Cardiac fibroblast (primary cell): Measurements from ENCODE around the gene TMEM151A.

ENCODE experiments used
- DNase-seq, 2 donors: peaks; one replicate each; pipeline versions ENCODE4 v3.0.0 to v3.0.0-alpha.2; 2010; ENCODE audit warnings: low read depth in 2 of 2
- H3K4me3 ChIP-seq, 2 donors: replicated peaks in 1 of 2; 1 replicate in 1 of 2; 2 replicates in 1 of 2; pipeline ENCODE4 v1.5.1; 2011; ENCODE audit warnings: low read depth in 2 of 2, low read length in 2 of 2, mild to moderate bottlenecking in 2 of 2, moderate library complexity in 1 of 2
- TF ChIP-seq, protein P1 (sequence below): IDR thresholded peaks from one replicate; pipeline ENCODE4 v1.5.1; 2011; ENCODE audit warnings: low read depth, mild to moderate bottlenecking, low read length, inconsistent platforms

The TMEM151A gene

DNA sequence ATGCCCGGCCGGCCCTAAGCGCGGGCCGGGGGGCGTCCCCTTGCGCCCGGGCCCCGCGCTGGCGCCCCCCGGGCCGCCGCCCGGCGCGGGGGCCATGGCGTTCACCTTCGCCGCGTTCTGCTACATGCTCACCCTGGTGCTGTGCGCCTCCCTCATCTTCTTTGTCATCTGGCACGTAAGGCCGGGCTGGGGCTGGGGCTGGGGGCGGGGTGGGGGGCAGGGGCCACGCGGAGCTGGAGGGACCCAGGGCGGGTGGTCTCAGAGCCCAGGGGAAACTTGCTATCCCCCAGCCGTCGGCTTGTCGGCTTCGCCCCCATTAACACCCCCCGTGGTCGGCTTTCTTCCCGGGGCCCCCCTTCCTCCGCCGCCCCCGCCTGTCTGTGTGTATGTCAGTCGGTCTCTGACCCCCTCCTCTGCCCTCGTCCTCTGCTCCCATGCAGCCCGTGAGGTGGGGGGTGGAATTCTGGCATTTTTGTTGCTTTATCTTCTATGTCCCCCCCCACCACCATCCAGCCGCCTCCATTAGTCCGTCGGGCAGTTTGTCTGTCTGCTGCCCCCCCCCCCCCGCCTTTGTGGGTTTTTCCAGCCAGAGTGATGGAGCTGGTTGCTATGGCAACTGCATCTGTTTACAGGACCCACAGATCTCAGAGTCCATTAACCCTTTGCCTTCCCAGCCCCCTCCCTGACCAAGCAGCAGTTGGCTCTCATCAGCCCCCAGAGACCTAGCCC is 13.2 kb upstream of the TMEM151A start:
- TF ChIP-seq, protein P1, sequence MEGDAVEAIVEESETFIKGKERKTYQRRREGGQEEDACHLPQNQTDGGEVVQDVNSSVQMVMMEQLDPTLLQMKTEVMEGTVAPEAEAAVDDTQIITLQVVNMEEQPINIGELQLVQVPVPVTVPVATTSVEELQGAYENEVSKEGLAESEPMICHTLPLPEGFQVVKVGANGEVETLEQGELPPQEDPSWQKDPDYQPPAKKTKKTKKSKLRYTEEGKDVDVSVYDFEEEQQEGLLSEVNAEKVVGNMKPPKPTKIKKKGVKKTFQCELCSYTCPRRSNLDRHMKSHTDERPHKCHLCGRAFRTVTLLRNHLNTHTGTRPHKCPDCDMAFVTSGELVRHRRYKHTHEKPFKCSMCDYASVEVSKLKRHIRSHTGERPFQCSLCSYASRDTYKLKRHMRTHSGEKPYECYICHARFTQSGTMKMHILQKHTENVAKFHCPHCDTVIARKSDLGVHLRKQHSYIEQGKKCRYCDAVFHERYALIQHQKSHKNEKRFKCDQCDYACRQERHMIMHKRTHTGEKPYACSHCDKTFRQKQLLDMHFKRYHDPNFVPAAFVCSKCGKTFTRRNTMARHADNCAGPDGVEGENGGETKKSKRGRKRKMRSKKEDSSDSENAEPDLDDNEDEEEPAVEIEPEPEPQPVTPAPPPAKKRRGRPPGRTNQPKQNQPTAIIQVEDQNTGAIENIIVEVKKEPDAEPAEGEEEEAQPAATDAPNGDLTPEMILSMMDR, result no peak
- peak; percentile 15 to 25 for DNase-seq
- H3K4me3 ChIP-seq, result no peak overlapping the region

DNA sequence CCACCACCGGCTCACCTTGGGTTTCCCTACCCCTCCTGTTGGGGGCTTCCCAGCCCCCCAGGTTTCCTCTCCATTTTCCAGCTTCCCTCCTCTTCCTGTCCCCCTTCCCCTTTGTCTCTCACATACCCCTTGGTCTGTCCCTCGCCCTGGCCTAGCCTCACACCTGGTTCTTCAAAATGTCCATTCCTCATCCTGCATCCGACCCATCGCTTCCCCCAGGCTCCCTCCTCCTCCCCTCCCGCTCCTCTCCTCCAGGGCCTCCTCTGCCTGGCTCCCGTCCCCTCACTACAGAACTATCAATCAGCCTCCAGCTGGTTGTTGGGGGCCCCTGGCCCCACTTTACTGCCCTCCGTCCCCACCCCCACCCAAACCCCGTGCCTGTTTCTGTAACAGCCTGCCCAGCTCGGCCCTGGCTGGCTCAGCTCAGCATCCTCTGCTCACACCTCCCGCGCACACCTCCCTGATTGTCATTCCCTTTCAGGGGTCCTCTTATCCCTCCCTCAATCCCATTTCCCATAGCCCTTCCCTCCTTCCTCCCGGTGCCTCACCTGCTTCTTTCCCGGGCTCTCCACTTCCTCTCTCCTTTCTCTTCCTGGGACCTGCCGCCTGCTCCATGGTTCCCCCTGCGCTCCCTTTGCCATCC is 12.5 kb upstream of the TMEM151A start:
- no peak overlapping the region for H3K4me3 ChIP-seq
- no peak for DNase-seq
- TF ChIP-seq, protein P1, result no peak

DNA sequence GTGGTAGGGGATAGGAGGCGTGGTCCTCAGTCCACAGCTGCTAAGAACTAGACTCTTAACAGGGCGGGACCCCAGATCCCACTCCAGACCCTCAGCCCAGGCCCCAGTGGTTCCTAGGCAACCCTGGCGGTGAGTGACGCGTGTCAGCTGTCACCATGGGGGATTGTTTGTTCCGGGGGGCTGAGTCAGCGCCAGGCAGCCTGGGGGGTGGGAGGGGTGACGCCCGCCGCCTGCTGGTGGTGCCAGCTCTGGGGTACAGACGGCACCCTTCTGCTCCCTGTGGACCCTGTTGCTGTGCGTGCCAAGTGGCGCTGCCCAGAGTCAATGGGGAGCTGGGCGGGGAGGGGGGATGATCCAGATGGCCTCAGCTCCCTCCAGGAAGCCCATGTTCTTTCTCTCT is 11.3 kb upstream of the TMEM151A start:
- H3K4me3 ChIP-seq, result no peak overlapping the region
- no peak for DNase-seq
- TF ChIP-seq, protein P1, result no peak

DNA sequence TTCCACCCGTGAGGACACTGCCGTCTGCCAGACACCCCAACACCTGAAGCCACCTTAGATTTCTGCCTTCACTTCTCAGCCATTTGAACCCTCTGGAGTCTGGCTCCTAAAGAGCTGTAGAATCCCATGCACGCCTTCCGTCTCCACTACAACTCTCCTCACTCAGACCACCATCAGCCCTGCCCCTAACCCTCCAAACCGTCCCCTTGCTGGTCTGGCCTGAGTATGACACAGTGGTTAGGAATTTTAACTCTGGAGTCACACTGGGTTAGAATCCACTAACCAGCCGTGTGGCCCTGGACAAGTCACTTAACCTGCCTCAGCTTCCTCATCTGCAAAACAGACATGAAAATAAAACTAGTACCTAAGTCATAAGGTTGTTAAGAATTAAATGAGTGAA is 10.7 kb upstream of the TMEM151A start:
- TF ChIP-seq, protein P1, result no peak
- no peak overlapping the region for H3K4me3 ChIP-seq
- peak in 1 of 2 donors; percentile 22 for DNase-seq

DNA sequence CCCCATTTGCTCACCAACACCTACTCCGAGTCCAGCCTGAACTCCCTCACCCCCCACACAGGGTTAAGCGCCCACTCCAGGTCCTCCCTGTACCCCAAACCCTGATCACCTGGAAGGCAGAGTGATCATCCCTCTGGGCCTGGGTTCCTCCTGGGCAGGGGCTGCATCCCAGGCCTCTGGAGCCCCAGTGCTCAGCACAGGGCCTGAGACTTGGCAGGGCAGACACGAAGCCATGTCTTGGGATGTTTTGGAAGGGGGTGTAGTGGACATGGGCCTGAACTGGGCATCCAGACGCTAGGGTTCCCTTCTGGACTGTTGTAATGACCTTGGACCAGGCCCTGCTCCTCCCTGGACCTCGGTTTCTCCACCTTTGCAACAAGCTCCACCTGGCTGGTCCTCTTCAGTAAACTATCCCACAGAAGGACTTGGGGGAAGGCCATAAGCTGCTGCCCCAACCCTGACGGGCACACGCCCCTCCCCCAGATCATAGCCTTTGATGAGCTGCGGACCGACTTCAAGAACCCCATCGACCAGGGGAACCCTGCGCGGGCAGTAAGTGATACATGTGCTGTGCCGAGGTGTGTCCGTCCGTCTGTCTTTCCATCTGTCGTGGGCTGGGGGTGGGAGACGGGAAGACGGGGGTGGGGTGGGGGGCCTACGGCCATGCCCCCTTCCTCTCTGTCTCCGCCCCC is 9.8 kb upstream of the TMEM151A start:
- TF ChIP-seq, protein P1, result no peak
- no peak overlapping the region for H3K4me3 ChIP-seq
- no peak for DNase-seq

DNA sequence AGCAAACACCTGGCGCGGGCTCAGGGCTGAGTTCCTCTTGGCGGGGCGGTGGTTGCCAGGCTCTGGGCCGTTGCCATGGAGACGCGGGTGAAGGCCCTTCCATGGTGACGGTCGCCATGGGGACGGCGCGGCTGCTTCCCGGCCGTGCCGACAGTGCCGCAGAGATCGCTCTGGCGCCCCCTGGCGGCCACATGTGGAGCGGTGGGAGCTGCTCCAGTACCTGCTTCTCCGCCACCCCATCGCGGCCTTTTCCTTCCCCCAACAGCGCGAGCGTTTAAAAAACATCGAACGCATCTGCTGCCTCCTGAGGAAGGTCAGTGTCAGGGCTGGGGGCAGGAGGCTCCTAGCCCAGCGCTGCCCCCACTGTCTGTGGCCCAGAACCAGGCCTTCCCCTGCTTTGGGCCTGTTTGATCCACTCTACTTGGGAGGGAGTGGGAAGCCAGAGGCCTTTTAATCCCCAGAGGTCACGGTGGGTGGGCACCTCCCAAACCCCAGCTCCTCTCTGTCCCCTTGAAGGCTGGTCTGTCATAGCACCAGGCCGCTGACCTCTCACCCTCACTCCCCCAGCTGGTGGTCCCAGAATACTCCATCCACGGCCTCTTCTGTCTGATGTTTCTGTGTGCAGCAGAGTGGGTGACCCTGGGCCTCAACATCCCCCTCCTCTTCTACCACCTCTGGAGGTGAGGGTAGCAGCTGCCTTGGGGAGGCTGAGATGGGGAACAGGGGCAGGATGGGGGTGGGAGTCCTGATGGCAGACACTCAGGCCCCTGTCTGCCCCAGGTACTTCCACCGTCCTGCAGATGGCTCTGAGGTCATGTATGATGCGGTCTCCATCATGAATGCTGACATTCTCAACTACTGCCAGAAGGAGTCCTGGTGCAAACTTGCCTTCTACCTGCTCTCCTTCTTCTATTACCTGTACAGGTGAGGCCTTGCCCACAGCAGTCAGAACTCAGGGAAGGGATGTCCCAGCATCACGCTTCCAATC is 8.9 kb upstream of the TMEM151A start:
- TF ChIP-seq, protein P1, result peak; percentile 97
- H3K4me3 ChIP-seq, result no peak overlapping the region
- DNase-seq, result peak; percentile 96 to 97
